Measurements from ENCODE around the gene SCMH1. TPM values are rescaled to one million over a fixed set of nuclear protein-coding genes. Genes with fewer than 3 reads are reported as not detected.
"Not testable (repeated sequence)": the region's sequence is repeated elsewhere in the genome, so short reads cannot be mapped to it uniquely, and the experiment has no call there.

Gene SCMH1
- total RNA-seq, 4 donors from 2014 or later, result 30.6 to 72.9 (median 36.3) TPM

- Histone ChIP-seq H3K9me3 (no peaks in the 10 kb centered on the region), H3K36me3 (no peaks in the 10 kb centered on the region), H3K4me3 (no peak overlapping the region), H3K4me1 (peaks cover 0 to 6% (median 0%) of the 10 kb centered on the region in 4 donors), H3K27me3 (no peaks in the 10 kb centered on the region), H3K27ac (no peak overlapping the region)
- WGBS, 2 donors, result 13% methylated on average over 8 of the region's 8 CpGs
- peak; percentile 94 to 98 (median 96) for TF ChIP-seq CTCF (IDR thresholded peaks at IDR 0.05)
- peak in 1 of 2 donors; percentile 22 for TF ChIP-seq EP300 (IDR thresholded peaks at IDR 0.05)
- TF ChIP-seq POLR2A (IDR thresholded peaks at IDR 0.05), result no peak
- DNase-seq (ENCODE audit: low spot score in 2 of 2), result peak; percentile 59 to 76
These were observed 26.2 kb upstream of the SCMH1 start for GRCh38 chr1:41268154-41268770.

GRCh38 chr1:41261926-41262618 is 20.0 kb upstream of the SCMH1 start:
- no peaks in the 10 kb centered on the region for H3K27me3 ChIP-seq
- no peaks in the 10 kb centered on the region for H3K9me3 ChIP-seq
- WGBS, 2 donors, result 78 to 92% methylated on average over 3 of the region's 3 CpGs
- DNase-seq (ENCODE audit: low spot score in 2 of 2), result no peak
- H3K4me3 ChIP-seq, result no peak overlapping the region
- H3K36me3 ChIP-seq, result no peaks in the 10 kb centered on the region
- TF ChIP-seq CTCF (IDR thresholded peaks at IDR 0.05) (no peak), EP300 (IDR thresholded peaks at IDR 0.05) (no peak), POLR2A (IDR thresholded peaks at IDR 0.05) (no peak)
- no peaks in the 10 kb centered on the region for H3K4me1 ChIP-seq
- no peak overlapping the region for H3K27ac ChIP-seq

GRCh38 chr1:41260768-41261167 is 18.7 kb upstream of the SCMH1 start:
- no peak overlapping the region for H3K4me3 ChIP-seq
- 88 to 90% methylated on average over 2 of the region's 2 CpGs for WGBS, 2 donors
- no peaks in the 10 kb centered on the region for H3K27me3 ChIP-seq
- H3K27ac ChIP-seq, result no peak overlapping the region
- H3K4me1 ChIP-seq, result no peaks in the 10 kb centered on the region
- H3K9me3 ChIP-seq, result no peaks in the 10 kb centered on the region
- H3K36me3 ChIP-seq, result no peaks in the 10 kb centered on the region
- DNase-seq (ENCODE audit: low spot score in 2 of 2), result no peak
- TF ChIP-seq CTCF (IDR thresholded peaks at IDR 0.05) (no peak), POLR2A (IDR thresholded peaks at IDR 0.05) (no peak), EP300 (IDR thresholded peaks at IDR 0.05) (no peak)

GRCh38 chr1:41259221-41259620 is 17.1 kb upstream of the SCMH1 start:
- H3K27me3 ChIP-seq, result no peaks in the 10 kb centered on the region
- 88 to 94% methylated on average over 3 of the region's 3 CpGs for WGBS, 2 donors
- H3K27ac ChIP-seq, result no peak overlapping the region
- H3K36me3 ChIP-seq, result no peaks in the 10 kb centered on the region
- no peak overlapping the region for H3K4me3 ChIP-seq
- no peaks in the 10 kb centered on the region for H3K9me3 ChIP-seq
- DNase-seq (ENCODE audit: low spot score in 2 of 2), result no peak
- no peaks in the 10 kb centered on the region for H3K4me1 ChIP-seq
- TF ChIP-seq CTCF (IDR thresholded peaks at IDR 0.05) (no peak), POLR2A (IDR thresholded peaks at IDR 0.05) (no peak), EP300 (IDR thresholded peaks at IDR 0.05) (no peak)

GRCh38 chr1:41255978-41256377 is 13.9 kb upstream of the SCMH1 start:
- Histone ChIP-seq H3K9me3 (peaks cover 0 to 10% (median 0%) of the 10 kb centered on the region in 4 donors), H3K27ac (no peak overlapping the region), H3K4me3 (no peak overlapping the region), H3K4me1 (no peaks in the 10 kb centered on the region), H3K36me3 (no peaks in the 10 kb centered on the region), H3K27me3 (no peaks in the 10 kb centered on the region)
- WGBS, 2 donors, result 78% methylated on average over 1 of the region's 1 CpG
- DNase-seq (ENCODE audit: low spot score in 2 of 2), result no peak
- TF ChIP-seq CTCF (IDR thresholded peaks at IDR 0.05) (no peak), EP300 (IDR thresholded peaks at IDR 0.05) (no peak), POLR2A (IDR thresholded peaks at IDR 0.05) (no peak)

GRCh38 chr1:41251120-41251519 is 9.0 kb upstream of the SCMH1 start:
- H3K27me3 ChIP-seq; H3K4me1 ChIP-seq; H3K27ac ChIP-seq; H3K4me3 ChIP-seq; H3K36me3 ChIP-seq; DNase-seq (ENCODE audit: low spot score in 2 of 2); H3K9me3 ChIP-seq: not testable (repeated sequence)
- WGBS, 2 donors, result 86 to 89% methylated on average over 1 of the region's 1 CpG

Measured in tibial nerve (tissue), 4 donors.